ENCODE data around the gene TFCP2. TPM values are rescaled to one million over a fixed set of nuclear protein-coding genes. Genes with fewer than 3 reads are reported as not detected.

The TFCP2 gene
- total RNA-seq, 4 donors from 2014 or later, result 13.5 to 20.5 (median 15.4) TPM

GRCh38 chr12:51160814-51161459 is 12.0 kb downstream of the TFCP2 start:
- no peaks in the 10 kb centered on the region for H3K27me3 ChIP-seq
- in situ Hi-C loops (cut with MboI; ENCODE audit: low pct_ligation_motif_present in 1 of 4, low pct_unique_long_range_greater_than_20kb in 1 of 4, low sequenced_read_pairs in 3 of 4), result no loop called here
- peaks cover 0 to 4% (median 0%) of the 10 kb centered on the region in 4 donors for H3K4me1 ChIP-seq
- TF ChIP-seq POLR2AphosphoS5 (IDR thresholded peaks at IDR 0.05), result no peak
- no peak for TF ChIP-seq CTCF (IDR thresholded peaks at IDR 0.05)
- intact Hi-C loops (cut with DNase I; ENCODE audit: low total_unique reads), result no loop called here
- H3K4me3 ChIP-seq, result no peak overlapping the region
- no peaks in the 10 kb centered on the region for H3K9me3 ChIP-seq
- H3K36me3 ChIP-seq, result no peaks in the 10 kb centered on the region
- DNase-seq, result no peak
- 87 to 90% methylated on average over 5 to 8 of the region's 8 CpGs for WGBS, 2 donors (ENCODE audit: low coverage in 1 of 2)
- no peak overlapping the region for H3K27ac ChIP-seq

- no peak for DNase-seq
- TF ChIP-seq EP300 (IDR thresholded peaks at IDR 0.05; ENCODE audit: low read depth) (no peak), POLR2AphosphoS5 (IDR thresholded peaks at IDR 0.05) (no peak), CTCF (IDR thresholded peaks at IDR 0.05) (no peak)
- peaks cover 0 to 4% (median 0%) of the 10 kb centered on the region in 4 donors for H3K4me1 ChIP-seq
- no peak overlapping the region for H3K4me3 ChIP-seq
- WGBS, 2 donors (ENCODE audit: low coverage in 1 of 2), result 98 to 100% methylated on average over 2 to 3 of the region's 3 CpGs
- H3K36me3 ChIP-seq, result no peaks in the 10 kb centered on the region
- in situ Hi-C loops (cut with MboI; ENCODE audit: low pct_ligation_motif_present in 1 of 4, low pct_unique_long_range_greater_than_20kb in 1 of 4, low sequenced_read_pairs in 3 of 4), result loop anchor here in 1 of 4 donors (10.0 kb wide), 1 partner anchor 98 kb away; no protein-coding TSS in a partner anchor
- no peak overlapping the region for H3K27ac ChIP-seq
- intact Hi-C loops (cut with DNase I; ENCODE audit: low total_unique reads), result loop anchor here (1.0 kb wide), 1 partner anchor 11 kb away; no protein-coding TSS in a partner anchor
- H3K9me3 ChIP-seq, result no peaks in the 10 kb centered on the region
- no peaks in the 10 kb centered on the region for H3K27me3 ChIP-seq
Observed at GRCh38 chr12:51156245-51156765, 16.6 kb downstream of the TFCP2 start.

- 89 to 100% methylated on average over 1 of the region's 1 CpG for WGBS, 2 donors (ENCODE audit: low coverage in 1 of 2)
- no peak overlapping the region for H3K27ac ChIP-seq
- H3K27me3 ChIP-seq, result no peaks in the 10 kb centered on the region
- peaks cover 0 to 1% (median 0%) of the 10 kb centered on the region in 4 donors for H3K4me1 ChIP-seq
- TF ChIP-seq POLR2AphosphoS5 (IDR thresholded peaks at IDR 0.05) (no peak), EP300 (IDR thresholded peaks at IDR 0.05; ENCODE audit: low read depth) (no peak), CTCF (IDR thresholded peaks at IDR 0.05) (no peak), POLR2A (IDR thresholded peaks at IDR 0.05) (no peak)
- H3K36me3 ChIP-seq, result no peaks in the 10 kb centered on the region
- intact Hi-C loops (cut with DNase I; ENCODE audit: low total_unique reads) (no loop called here), in situ Hi-C loops (cut with MboI; ENCODE audit: low pct_ligation_motif_present in 1 of 4, low pct_unique_long_range_greater_than_20kb in 1 of 4, low sequenced_read_pairs in 3 of 4) (loop anchor here in 1 of 4 donors (10.0 kb wide), 1 partner anchor 102 kb away; no protein-coding TSS in a partner anchor)
- no peak overlapping the region for H3K4me3 ChIP-seq
- DNase-seq, result no peak
- no peaks in the 10 kb centered on the region for H3K9me3 ChIP-seq
Observed at GRCh38 chr12:51152953-51153352, 20.0 kb downstream of the TFCP2 start.

GRCh38 chr12:51150777-51151176 is 22.2 kb downstream of the TFCP2 start:
- no peak for DNase-seq
- H3K36me3 ChIP-seq, result no peaks in the 10 kb centered on the region
- H3K27me3 ChIP-seq, result no peaks in the 10 kb centered on the region
- H3K9me3 ChIP-seq, result no peaks in the 10 kb centered on the region
- TF ChIP-seq POLR2A (IDR thresholded peaks at IDR 0.05) (no peak), CTCF (IDR thresholded peaks at IDR 0.05) (no peak), POLR2AphosphoS5 (IDR thresholded peaks at IDR 0.05) (no peak), EP300 (IDR thresholded peaks at IDR 0.05; ENCODE audit: low read depth) (no peak)
- H3K4me3 ChIP-seq, result no peak overlapping the region
- H3K4me1 ChIP-seq, result peaks cover 0 to 2% (median 0%) of the 10 kb centered on the region in 4 donors
- WGBS, 2 donors (ENCODE audit: low coverage in 1 of 2), result 59 to 63% methylated on average over 3 of the region's 3 CpGs
- in situ Hi-C loops (cut with MboI; ENCODE audit: low pct_ligation_motif_present in 1 of 4, low pct_unique_long_range_greater_than_20kb in 1 of 4, low sequenced_read_pairs in 3 of 4), result loop anchor here in 1 of 4 donors (10.0 kb wide), 1 partner anchor 104 kb away; no protein-coding TSS in a partner anchor
- intact Hi-C loops (cut with DNase I; ENCODE audit: low total_unique reads), result no loop called here
- no peak overlapping the region for H3K27ac ChIP-seq

Measured in transverse colon (tissue), 4 donors.